Measurements from ENCODE around the gene EIF2S1.
"Not testable (repeated sequence)": the region's sequence is repeated elsewhere in the genome, so short reads cannot be mapped to it uniquely, and the experiment has no call there.

EIF2S1 gene

DNA sequence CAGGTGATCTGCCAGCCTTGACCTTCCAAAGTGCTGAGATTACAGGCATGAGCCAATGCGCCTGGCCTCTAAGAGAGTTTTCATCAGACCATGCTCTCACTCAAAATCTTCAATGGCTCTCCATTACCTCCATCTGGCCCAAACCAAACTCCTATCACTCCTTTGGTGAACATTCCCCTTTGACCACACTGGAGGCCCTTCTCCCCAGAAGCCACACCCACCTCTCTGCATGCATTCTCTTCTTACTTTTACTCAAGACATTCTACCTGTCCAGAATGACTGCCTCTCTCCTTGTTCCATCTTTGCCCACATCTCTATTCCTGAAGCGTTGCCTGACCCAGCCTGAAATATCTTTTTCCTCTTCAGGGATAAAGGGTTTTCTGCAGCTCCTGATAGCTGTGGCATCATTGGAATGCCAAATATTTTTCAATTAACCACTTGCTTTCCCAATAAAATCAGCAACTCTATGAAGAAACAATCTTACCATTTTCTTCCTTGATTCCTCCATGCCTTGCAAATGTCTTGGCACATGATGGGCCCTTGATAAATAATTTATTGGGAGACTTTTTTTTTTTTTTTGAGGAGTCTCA, 36.3 kb downstream of the EIF2S1 start:
- peaks cover 0 to 13% (median 4%) of the 10 kb centered on the region in 10 experiments; a peak in 5 of 20 replicates for H3K4me1 ChIP-seq

DNA sequence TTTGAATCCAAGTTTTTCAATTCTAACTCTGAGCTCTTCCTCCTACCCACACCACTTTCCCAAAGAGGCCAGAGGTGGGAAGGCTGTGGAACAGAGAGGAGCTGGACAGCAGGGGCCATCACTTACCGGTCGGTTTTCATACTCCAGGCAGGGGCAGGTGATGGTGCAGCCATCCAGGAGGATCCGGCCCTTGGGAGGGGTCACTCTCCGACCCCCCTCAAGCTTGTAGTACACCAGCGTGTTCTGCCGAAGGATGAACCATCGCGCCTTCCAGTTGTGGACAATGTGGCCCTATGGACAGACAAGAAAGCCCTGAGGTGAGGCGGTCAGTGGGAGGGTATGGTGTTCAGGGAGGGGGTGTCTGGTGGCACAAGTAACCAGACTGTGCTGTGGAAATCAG, 37.4 kb downstream of the EIF2S1 start:
- Histone ChIP-seq H3K4me2 (no peak overlapping the region), H3K4me3 (no peak overlapping the region), H3K27me3 (no peaks in the 10 kb centered on the region), H3K27ac (no peak overlapping the region), H3K9me3 (replicated peaks in 1 of 11) (no peaks in the 10 kb centered on the region), H4K20me1 (0 out of 22 replicates have a peak, but pooled peaks cover 0 to 5% (median 0%) of the 10 kb centered on the region in 11 experiments), H3K9ac (no peak overlapping the region), H3K36me3 (no peaks in the 10 kb centered on the region), H3K4me1 (peaks cover 0 to 13% (median 4%) of the 10 kb centered on the region in 10 experiments; a peak in 5 of 20 replicates)
- no peak for TF ChIP-seq Cebpa-rat (IDR thresholded peaks at IDR 0.05)

More for the DNA sequence above, 36.3 kb downstream of the EIF2S1 start:
- H3K9me3 ChIP-seq (replicated peaks in 1 of 11), result no peaks in the 10 kb centered on the region
- TF ChIP-seq Cebpa-rat (IDR thresholded peaks at IDR 0.05), result no peak
- H3K4me3 ChIP-seq, result no peak overlapping the region
- 0 out of 22 replicates have a peak overlapping the region, but pooled peaks of 1 of the 11 experiments have one; percentile 48 for H3K4me2 ChIP-seq
- no peaks in the 10 kb centered on the region for H3K27me3 ChIP-seq
- no peak overlapping the region for H3K27ac ChIP-seq
- H3K36me3 ChIP-seq, result no peaks in the 10 kb centered on the region
- 0 out of 22 replicates have a peak, but pooled peaks cover 0 to 5% (median 0%) of the 10 kb centered on the region in 11 experiments for H4K20me1 ChIP-seq
- no peak overlapping the region for H3K9ac ChIP-seq

DNA sequence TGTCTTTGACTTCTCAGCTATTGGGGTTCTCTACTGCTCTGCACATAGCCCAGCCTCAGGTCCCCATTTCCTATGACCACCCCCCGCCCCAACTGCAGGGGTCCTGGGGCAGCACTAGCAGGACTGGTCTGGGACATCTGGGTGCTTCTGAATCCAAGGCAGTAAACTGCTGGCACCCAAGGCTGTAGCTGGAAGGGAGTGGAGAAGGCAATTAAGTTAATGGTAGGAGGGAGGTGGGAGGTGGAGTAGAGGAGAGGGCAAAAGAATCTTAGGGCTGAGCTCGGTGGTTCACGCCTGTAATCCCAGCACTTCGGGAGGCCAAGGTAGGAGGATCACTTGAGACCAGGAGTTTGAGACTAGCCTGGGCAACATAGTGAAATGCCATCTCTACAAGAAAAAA, 40.3 kb downstream of the EIF2S1 start:
- no peaks in the 10 kb centered on the region for H3K36me3 ChIP-seq
- no peaks in the 10 kb centered on the region for H3K9me3 ChIP-seq (replicated peaks in 1 of 11)
- peaks cover 0 to 9% (median 3%) of the 10 kb centered on the region in 10 experiments; a peak in 5 of 20 replicates for H3K4me1 ChIP-seq
- no peak overlapping the region for H3K27ac ChIP-seq
- H4K20me1 ChIP-seq, result no peaks in the 10 kb centered on the region
- TF ChIP-seq Cebpa-rat (IDR thresholded peaks at IDR 0.05), result no peak
- H3K27me3 ChIP-seq, result no peaks in the 10 kb centered on the region
- H3K4me2 ChIP-seq, result no peak overlapping the region
- H3K4me3 ChIP-seq, result no peak overlapping the region
- no peak overlapping the region for H3K9ac ChIP-seq

DNA sequence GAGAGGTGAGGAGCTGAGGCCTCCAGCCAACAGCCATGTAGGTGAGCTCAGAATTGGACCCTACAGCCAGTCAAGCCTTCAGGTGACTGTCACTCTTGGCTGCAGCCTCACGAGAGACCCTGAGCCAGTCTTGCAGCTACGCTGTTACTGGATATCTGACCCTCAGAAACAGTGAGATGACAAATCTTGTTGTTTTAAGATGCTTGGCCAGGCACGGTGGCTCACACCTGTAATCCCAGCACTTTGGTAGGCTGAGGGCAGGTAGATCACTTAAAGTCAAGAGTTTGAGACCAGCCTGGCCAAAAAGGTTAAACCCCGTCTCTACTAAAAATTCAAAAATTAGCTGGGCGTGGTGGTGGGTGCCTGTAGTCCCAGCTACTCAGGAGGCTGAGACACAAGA, 45.6 kb downstream of the EIF2S1 start:
- TF ChIP-seq Cebpa-rat (IDR thresholded peaks at IDR 0.05), result no peak
- no peaks in the 10 kb centered on the region for H3K27me3 ChIP-seq
- H3K36me3 ChIP-seq, result no peaks in the 10 kb centered on the region
- no peak overlapping the region for H3K4me3 ChIP-seq
- H3K4me2 ChIP-seq, result no peak overlapping the region
- H3K27ac ChIP-seq, result no peak overlapping the region
- no peaks in the 10 kb centered on the region for H3K4me1 ChIP-seq
- no peak overlapping the region for H3K9ac ChIP-seq
- peaks cover 0 to 7% (median 0%) of the 10 kb centered on the region in 11 experiments; a peak in 1 of 22 replicates for H3K9me3 ChIP-seq (replicated peaks in 1 of 11)
- H4K20me1 ChIP-seq, result no peaks in the 10 kb centered on the region

DNA sequence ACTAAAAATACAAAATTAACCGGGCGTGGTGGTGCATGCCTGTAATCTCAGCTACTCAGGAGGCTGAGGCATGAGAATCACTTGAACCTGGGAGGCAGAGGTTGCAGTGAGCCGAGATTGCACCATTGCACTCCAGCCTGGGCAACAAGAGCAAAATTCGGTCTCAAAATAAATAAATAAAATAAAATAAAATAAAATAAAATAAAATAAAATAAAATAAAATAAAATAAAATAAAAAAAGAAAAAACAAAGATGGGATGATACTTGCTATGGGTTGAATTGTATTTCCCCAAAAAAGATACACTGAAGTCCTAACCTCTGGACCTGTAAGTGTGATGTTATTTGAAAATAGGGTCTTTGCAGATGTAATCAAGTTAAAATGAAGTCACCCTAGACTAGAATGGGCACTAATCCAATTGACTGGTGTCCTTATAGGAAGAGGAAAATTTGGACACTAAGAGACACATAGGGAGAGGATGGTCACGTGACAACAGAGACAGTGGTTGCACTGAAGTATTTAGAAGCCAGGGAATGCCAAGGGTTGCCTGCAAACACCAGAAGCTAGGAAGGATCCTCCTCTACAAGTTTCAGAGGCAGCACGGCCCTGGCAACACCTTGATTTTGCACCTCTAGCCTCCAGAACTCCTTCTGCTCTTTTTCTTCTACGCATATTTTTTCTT, 48.1 kb downstream of the EIF2S1 start:
- not testable (repeated sequence) for H3K27me3 ChIP-seq; H3K9ac ChIP-seq; H3K9me3 ChIP-seq (replicated peaks in 1 of 11); H4K20me1 ChIP-seq; H3K27ac ChIP-seq; H3K36me3 ChIP-seq; H3K4me1 ChIP-seq; H3K4me3 ChIP-seq; H3K4me2 ChIP-seq

DNA sequence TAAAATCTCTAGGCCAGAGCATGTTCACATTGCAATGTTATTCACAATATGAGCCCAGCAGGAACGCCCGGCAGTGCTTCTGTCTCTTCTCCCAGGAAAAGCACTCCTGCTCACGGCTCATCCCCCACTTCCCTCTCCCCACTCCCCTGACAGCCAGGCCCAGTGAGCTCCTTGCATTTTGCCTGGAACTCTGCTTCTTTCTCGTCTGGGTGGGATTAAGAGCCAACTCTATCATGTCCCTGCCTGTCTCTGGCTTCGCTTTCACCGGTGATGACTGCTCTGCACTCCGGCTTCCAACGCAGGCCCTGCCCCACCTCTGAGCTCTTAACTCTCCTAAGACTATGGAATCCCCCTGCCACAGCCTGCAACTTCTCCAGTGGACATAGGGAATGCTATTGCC, 49.3 kb downstream of the EIF2S1 start:
- Histone ChIP-seq H3K27me3 (no peaks in the 10 kb centered on the region), H3K4me2 (no peak overlapping the region), H3K36me3 (no peaks in the 10 kb centered on the region), H3K4me3 (no peak overlapping the region), H3K9me3 (replicated peaks in 1 of 11) (peaks cover 0 to 7% (median 4%) of the 10 kb centered on the region in 11 experiments; a peak in 4 of 22 replicates), H3K4me1 (peaks cover 9 to 15% (median 14%) of the 10 kb centered on the region in 10 experiments), H4K20me1 (no peaks in the 10 kb centered on the region), H3K27ac (no peak overlapping the region), H3K9ac (no peak overlapping the region)
- TF ChIP-seq Cebpa-rat (IDR thresholded peaks at IDR 0.05), result no peak

DNA sequence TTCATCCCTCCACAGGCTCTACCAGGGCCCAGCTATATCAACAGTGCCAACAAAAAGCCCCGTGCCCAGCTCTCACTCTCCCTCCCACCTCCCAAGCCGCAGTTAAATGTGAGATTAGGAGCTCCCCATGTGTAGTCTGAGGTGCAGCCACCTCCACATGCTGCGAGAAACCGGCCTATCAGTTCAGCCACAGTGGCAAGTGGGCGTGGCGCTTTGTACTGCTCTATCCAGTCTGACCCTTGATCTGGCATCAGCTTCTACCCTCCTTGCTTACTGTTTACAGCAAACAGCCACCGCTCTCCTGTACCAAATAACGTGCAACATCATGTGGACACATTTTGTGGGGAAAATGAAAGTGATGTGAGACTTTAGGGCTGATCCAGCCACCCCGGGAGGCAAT, 50.2 kb downstream of the EIF2S1 start:
- Histone ChIP-seq H3K4me2 (no peak overlapping the region), H3K9ac (no peak overlapping the region), H3K27me3 (no peaks in the 10 kb centered on the region), H3K4me3 (no peak overlapping the region), H4K20me1 (no peaks in the 10 kb centered on the region), H3K4me1 (peaks cover 14 to 22% (median 19%) of the 10 kb centered on the region in 10 experiments), H3K27ac (no peak overlapping the region), H3K36me3 (no peaks in the 10 kb centered on the region), H3K9me3 (replicated peaks in 1 of 11) (peaks cover 0 to 7% (median 4%) of the 10 kb centered on the region in 11 experiments; a peak in 4 of 22 replicates)
- no peak for TF ChIP-seq Cebpa-rat (IDR thresholded peaks at IDR 0.05)

DNA sequence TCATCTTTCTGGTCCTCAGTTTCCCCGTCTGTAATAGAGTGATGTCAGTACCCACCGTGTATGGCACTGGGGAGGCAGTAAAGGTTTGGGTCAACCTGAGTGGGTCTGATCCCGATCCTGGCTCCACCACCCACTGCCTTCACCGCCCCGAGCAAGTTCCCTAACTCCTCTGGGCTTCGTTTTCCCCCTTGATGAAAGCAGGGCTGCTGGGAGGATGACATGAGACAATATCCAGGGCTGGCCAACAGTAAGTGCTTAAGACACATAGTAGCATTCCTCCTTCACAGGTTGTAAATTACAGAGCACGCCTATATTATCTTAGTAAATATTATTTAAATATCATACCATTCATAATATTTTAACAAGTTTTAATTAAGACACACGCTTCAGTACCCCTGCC, 51.2 kb downstream of the EIF2S1 start:
- Histone ChIP-seq H3K4me2 (no peak overlapping the region), H3K9me3 (replicated peaks in 1 of 11) (peaks cover 0 to 7% (median 4%) of the 10 kb centered on the region in 11 experiments; a peak in 4 of 22 replicates), H3K27ac (no peak overlapping the region), H3K4me3 (no peak overlapping the region), H3K27me3 (no peaks in the 10 kb centered on the region), H4K20me1 (no peaks in the 10 kb centered on the region), H3K9ac (no peak overlapping the region), H3K4me1 (peaks cover 14 to 29% (median 24%) of the 10 kb centered on the region in 10 experiments), H3K36me3 (no peaks in the 10 kb centered on the region)
- TF ChIP-seq Cebpa-rat (IDR thresholded peaks at IDR 0.05), result no peak

DNA sequence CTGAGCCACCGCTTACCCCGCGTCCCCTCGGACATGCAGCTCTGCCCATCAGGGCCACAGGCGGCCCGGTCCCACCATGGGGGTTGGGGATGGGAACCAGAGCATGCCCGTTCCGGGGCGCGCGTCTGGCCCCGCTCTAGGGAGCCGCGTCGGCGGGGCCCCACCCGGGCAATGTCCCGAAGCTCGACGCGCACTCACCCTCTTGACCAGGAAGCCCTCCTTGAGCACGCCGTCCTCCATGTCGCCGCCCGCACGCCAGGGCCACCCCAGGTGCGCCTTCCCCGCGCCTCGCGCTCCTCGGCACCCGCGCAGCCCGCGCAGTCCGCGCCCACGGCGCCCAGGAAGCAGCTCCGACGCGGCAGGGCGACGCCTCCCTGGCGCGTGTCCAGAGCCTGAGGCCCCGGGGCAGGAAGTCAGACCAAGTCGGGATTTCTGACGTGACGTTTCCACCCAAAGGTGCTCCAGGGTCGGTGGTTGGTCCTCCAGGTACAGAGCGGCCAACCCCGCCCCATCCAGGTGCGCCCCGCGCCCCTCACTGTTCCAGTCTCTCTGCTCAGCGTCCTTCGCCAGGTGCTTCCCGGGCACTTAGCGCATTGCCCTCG, 51.8 kb downstream of the EIF2S1 start, which contains the start of gene PLEK2:
TSS of gene PLEK2 (minus strand) at position 346 of the 602 bp plus-strand sequence. CDS start at position 240, 106 bp downstream.
- Histone ChIP-seq H3K36me3 (no peaks in the 10 kb centered on the region), H3K9me3 (replicated peaks in 1 of 11) (peaks cover 0 to 7% (median 4%) of the 10 kb centered on the region in 11 experiments; a peak in 4 of 22 replicates), H3K4me3 (no peak within 1 kb of the TSS), H3K9ac (no peak within 1 kb of the TSS), H4K20me1 (no peaks in the 10 kb centered on the region), H3K4me2 (no peak within 1 kb of the TSS), H3K4me1 (peaks cover 14 to 35% (median 29%) of the 10 kb centered on the region in 10 experiments), H3K27ac (no peak within 1 kb of the TSS), H3K27me3 (no peaks in the 10 kb centered on the region)
- no peak for TF ChIP-seq Cebpa-rat (IDR thresholded peaks at IDR 0.05)
